H1 (cell line): ENCODE measurements around the gene SLIT3. TPM values are rescaled to one million over a fixed set of nuclear protein-coding genes. Genes with fewer than 3 reads are reported as not detected.

Experiments used
- CTCF ChIA-PET: fragments of 300-600 bp; sonication (Branson Sonifier 250); formaldehyde crosslinking; loops from one replicate; lab custom pipeline; 2021; ENCODE audit not compliant: partially characterized antibody; lab: Charles Lee
- POLR2A ChIA-PET: fragments of 300-600 bp; sonication (Branson Sonifier 250); formaldehyde crosslinking; loops from one replicate; lab custom pipeline; 2021; ENCODE audit warnings: inconsistent platforms; ENCODE audit not compliant: partially characterized antibody; lab: Charles Lee
- DNase-seq, 2 experiments: peaks; one replicate each; pipeline versions ENCODE4 v3.0.0 to v3.0.0-alpha.2; 2010 to 2022; ENCODE audit warnings: low spot score in 2 of 2, low read depth in 1 of 2, mixed read lengths in 1 of 2
- FAIRE-seq: peaks from 2 replicates; lab custom pipeline; 2011; peaks lifted over from hg19 to GRCh38; lab: Jason Lieb, UNC
- H2AFZ ChIP-seq: 2 replicates; pipeline ENCODE4 v1.8.1; 2012; ENCODE audit warnings: low read length, inconsistent platforms
- H2AK5ac ChIP-seq: 2 replicates; pipeline ENCODE4 v1.6.1; 2013; ENCODE audit warnings: low read depth, low read length
- H2BK120ac ChIP-seq: replicated peaks from 2 replicates; pipeline ENCODE3; 2013; ENCODE audit warnings: low read depth, low read length, inconsistent platforms
- H2BK12ac ChIP-seq: 2 replicates; pipeline ENCODE4 v1.6.1; 2013; ENCODE audit warnings: low read depth, low read length
- H2BK15ac ChIP-seq: 2 replicates; pipeline ENCODE4 v1.6.1; 2013; ENCODE audit warnings: low read length
- H2BK20ac ChIP-seq: 2 replicates; pipeline ENCODE4 v1.6.1; 2013; ENCODE audit warnings: low read length
- H2BK5ac ChIP-seq: 2 replicates; pipeline ENCODE4 v1.6.1; 2013; ENCODE audit warnings: low read depth, low read length
- H3K14ac ChIP-seq: 2 replicates; pipeline ENCODE4 v1.6.1; 2013; ENCODE audit warnings: inconsistent platforms; ENCODE audit not compliant: insufficient read length
- H3K18ac ChIP-seq: 2 replicates; pipeline ENCODE4 v1.6.1; 2013; ENCODE audit warnings: low read length; ENCODE audit errors: extremely low read depth
- H3K23ac ChIP-seq: 2 replicates; pipeline ENCODE4 v1.6.1; 2013; ENCODE audit warnings: inconsistent platforms; ENCODE audit not compliant: insufficient read length
- H3K23me2 ChIP-seq: 2 replicates; pipeline ENCODE4 v1.6.1; 2013; ENCODE audit warnings: low read depth, low read length
- H3K27ac ChIP-seq: 2 replicates; pipeline ENCODE4 v1.6.1; 2011; ENCODE audit warnings: low read depth, low read length, inconsistent platforms
- H3K27me3 ChIP-seq, 4 experiments: replicated peaks in 1 of 4; 1 replicate in 1 of 4; 2 replicates in 3 of 4; pipeline versions ENCODE4 v1.6.1 to v1.8.1; 2011 to 2013; ENCODE audit warnings: low read length in 3 of 4, mild to moderate bottlenecking in 3 of 4, inconsistent platforms in 2 of 4, mixed read lengths in 2 of 4, moderate library complexity in 1 of 4; ENCODE audit not compliant: control insufficient read depth in 3 of 4, insufficient read depth in 3 of 4; ENCODE audit errors: extremely low read depth in 1 of 4
- H3K36me3 ChIP-seq, 4 experiments: 2 replicates each; pipeline versions ENCODE4 v1.6.1 to v1.8.1; 2011 to 2013; ENCODE audit warnings: mild to moderate bottlenecking in 4 of 4, low read length in 3 of 4, moderate library complexity in 2 of 4, control low read depth in 1 of 4, inconsistent platforms in 1 of 4; ENCODE audit not compliant: insufficient read depth in 4 of 4, control insufficient read depth in 2 of 4
- H3K4ac ChIP-seq: replicated peaks from 2 replicates; pipeline ENCODE3; 2013; ENCODE audit warnings: low read length, low read depth, mixed read lengths, inconsistent platforms; ENCODE audit not compliant: insufficient read length
- H3K4me1 ChIP-seq, 4 experiments: replicated peaks in 1 of 4; 1 replicate in 1 of 4; 2 replicates in 3 of 4; pipeline versions ENCODE4 v1.6.1 to v1.8.1; 2011 to 2013; ENCODE audit warnings: low read length in 3 of 4, inconsistent platforms in 2 of 4, mixed read lengths in 1 of 4; ENCODE audit not compliant: insufficient read depth in 4 of 4, control insufficient read depth in 3 of 4
- H3K4me2 ChIP-seq, 2 experiments: 2 replicates each; pipeline versions ENCODE4 v1.6.1 to v1.8.1; 2011 to 2013; ENCODE audit warnings: low read depth in 2 of 2, low read length in 2 of 2, control low read depth in 1 of 2, inconsistent platforms in 1 of 2, mild to moderate bottlenecking in 1 of 2; ENCODE audit not compliant: insufficient read depth in 1 of 2
- H3K4me3 ChIP-seq, 4 experiments: fragments of 200-600, 300-600 bp in 1 of 4; sonication (generic), shearing (Covaris generic), sonication (Bioruptor Twin) in 1 of 4; 2 replicates each; pipeline versions ENCODE4 v1.5.1 to v1.8.1; 2011 to 2016; ENCODE audit warnings: low read length in 4 of 4, low read depth in 3 of 4, control low read depth in 2 of 4, inconsistent platforms in 2 of 4, mild to moderate bottlenecking in 2 of 4, mixed read lengths in 1 of 4, moderate library complexity in 1 of 4; ENCODE audit not compliant: insufficient read depth in 2 of 4; ENCODE audit errors: extremely low read depth in 1 of 4
- H3K56ac ChIP-seq: replicated peaks from 2 replicates; pipeline ENCODE3; 2013; ENCODE audit warnings: low read depth, mild to moderate bottlenecking, mixed read lengths, low read length, inconsistent platforms; ENCODE audit not compliant: insufficient read length
- H3K79me1 ChIP-seq: 2 replicates; pipeline ENCODE4 v1.6.1; 2013; ENCODE audit warnings: low read depth, low read length, control low read depth
- H3K79me2 ChIP-seq, 2 experiments: 2 replicates each; pipeline versions ENCODE4 v1.6.1 to v1.8.1; 2012 to 2013; ENCODE audit warnings: low read length in 2 of 2, mild to moderate bottlenecking in 2 of 2, inconsistent platforms in 1 of 2; ENCODE audit not compliant: insufficient read depth in 2 of 2, control insufficient read depth in 1 of 2
- H3K9ac ChIP-seq, 4 experiments: replicated peaks in 1 of 4; 1 replicate in 1 of 4; 2 replicates in 3 of 4; pipeline versions ENCODE4 v1.6.1 to v1.8.1; 2011 to 2013; ENCODE audit warnings: low read depth in 3 of 4, low read length in 3 of 4, control low read depth in 2 of 4, mild to moderate bottlenecking in 2 of 4, moderate library complexity in 2 of 4, inconsistent platforms in 1 of 4; ENCODE audit errors: extremely low read depth in 1 of 4
- H3K9me3 ChIP-seq, 2 experiments: 2 replicates each; pipeline versions ENCODE4 v1.6.1 to v1.8.1; 2012 to 2013; ENCODE audit warnings: mild to moderate bottlenecking in 2 of 2, moderate library complexity in 2 of 2, control low read depth in 1 of 2, inconsistent platforms in 1 of 2, low read depth in 1 of 2, low read length in 1 of 2, mixed read lengths in 1 of 2; ENCODE audit not compliant: insufficient read depth in 2 of 2
- H4K20me1 ChIP-seq, 2 experiments: replicated peaks in 1 of 2; 2 replicates each; pipeline versions ENCODE3 to v1.8.1; 2011 to 2013; ENCODE audit warnings: inconsistent platforms in 2 of 2, low read length in 2 of 2, mild to moderate bottlenecking in 1 of 2; ENCODE audit not compliant: insufficient read depth in 2 of 2, control insufficient read depth in 1 of 2
- H4K5ac ChIP-seq: 2 replicates; pipeline ENCODE4 v1.6.1; 2013; ENCODE audit warnings: low read length, low read depth, mixed read lengths, inconsistent platforms; ENCODE audit not compliant: insufficient read length
- H4K8ac ChIP-seq: 2 replicates; pipeline ENCODE4 v1.8.0; 2013; ENCODE audit warnings: mild to moderate bottlenecking, moderate library complexity, low read length, inconsistent platforms; ENCODE audit not compliant: insufficient read depth; ENCODE audit errors: extremely low read depth
- H4K91ac ChIP-seq: replicated peaks from 2 replicates; pipeline ENCODE3; 2013; ENCODE audit warnings: low read length, mixed read lengths, inconsistent platforms; ENCODE audit not compliant: insufficient read length
- CTBP2 ChIP-seq: IDR thresholded peaks from 2 replicates; pipeline ENCODE4 v1.7.0; 2011; ENCODE audit warnings: borderline replicate concordance, mild to moderate bottlenecking, moderate library complexity, mixed read lengths, low read length; ENCODE audit not compliant: insufficient read depth, insufficient read length
- GABPA ChIP-seq: IDR thresholded peaks from 2 replicates; pipeline ENCODE4 v1.6.1; 2011; ENCODE audit warnings: mild to moderate bottlenecking, low read length, moderate library complexity, borderline replicate concordance; ENCODE audit not compliant: insufficient read depth
- GTF2F1 ChIP-seq: IDR thresholded peaks from 2 replicates; pipeline ENCODE4 v1.6.1; 2012; ENCODE audit warnings: low read depth, low read length, improper control_type of control experiment, borderline replicate concordance
- MAFK ChIP-seq: IDR thresholded peaks from 2 replicates; pipeline ENCODE4 v1.6.1; 2012; ENCODE audit warnings: low read depth, mild to moderate bottlenecking, improper control_type of control experiment, low read length
- POLR2AphosphoS5 ChIP-seq: IDR thresholded peaks from 2 replicates; pipeline ENCODE4 v1.6.1; 2011; ENCODE audit warnings: low read depth, low read length
- SAP30 ChIP-seq: fragments of 300-600 bp; sonication (generic); IDR thresholded peaks from 2 replicates; pipeline ENCODE4 v1.7.1; 2012; ENCODE audit warnings: low read length, moderate library complexity, mild to moderate bottlenecking, inconsistent platforms; ENCODE audit not compliant: insufficient read depth, insufficient replicate concordance
- SRF ChIP-seq: IDR thresholded peaks from 2 replicates; pipeline ENCODE4 v1.6.1; 2011; ENCODE audit warnings: mild to moderate bottlenecking, low read depth, low read length, moderate library complexity
- WGBS, 2 experiments: shearing (Covaris generic) in 1 of 2; methylation state at CpG; one replicate each; pipeline versions ENCODE4 v1.1.6 to v1.1.7; 2013 to 2015; ENCODE audit warnings: low lambda C conversion rate in 2 of 2, mixed read lengths in 2 of 2, inconsistent platforms in 1 of 2, low coverage in 1 of 2, missing lambda C conversion rate in 1 of 2; ENCODE audit not compliant: insufficient replicate concordance in 2 of 2, insufficient coverage in 1 of 2, insufficient read length in 1 of 2; ENCODE audit errors: extremely low coverage in 1 of 2, missing lambda C conversion rate in 1 of 2; 5-methylcytosine and 5-hydroxymethylcytosine counted together
- polyA plus RNA-seq, 7 experiments: library from polyadenylated mRNA; depleted of rRNA in 3 of 7; stranded (reverse) in 5 of 7; unstranded in 2 of 7; fragments of >200 nt in 5 of 7; fragments of 200-250 nt in 2 of 7; gene quantifications; 1 replicate in 5 of 7; 2 replicates in 1 of 7; 4 replicates in 1 of 7; pipeline versions ENCODE4 v1.2.1 to v1.2.3, GENCODE V29; 2011 to 2013; ENCODE audit warnings: missing spikeins in 2 of 7, mixed read lengths in 2 of 7
- total RNA-seq: library from RNA; stranded (reverse); fragmentation: NEBNext Ultra II Directional; extraction: Animal tissue kit (Norgen Biotek cat#: 25700); gene quantifications from 2 replicates; pipeline ENCODE4 v1.2.1, GENCODE V29; 2021
- TF ChIP-seq, protein P1 (sequence below): IDR thresholded peaks from 2 replicates; pipeline ENCODE4 v1.6.1; 2012; ENCODE audit warnings: low read length, inconsistent platforms

Gene SLIT3
- total and polyA plus RNA-seq, 2 of the 8 experiments (the other 6 are each of a cell fraction or from before 2014, with no cell fraction given): 1.1 to 1.2 TPM

DNA sequence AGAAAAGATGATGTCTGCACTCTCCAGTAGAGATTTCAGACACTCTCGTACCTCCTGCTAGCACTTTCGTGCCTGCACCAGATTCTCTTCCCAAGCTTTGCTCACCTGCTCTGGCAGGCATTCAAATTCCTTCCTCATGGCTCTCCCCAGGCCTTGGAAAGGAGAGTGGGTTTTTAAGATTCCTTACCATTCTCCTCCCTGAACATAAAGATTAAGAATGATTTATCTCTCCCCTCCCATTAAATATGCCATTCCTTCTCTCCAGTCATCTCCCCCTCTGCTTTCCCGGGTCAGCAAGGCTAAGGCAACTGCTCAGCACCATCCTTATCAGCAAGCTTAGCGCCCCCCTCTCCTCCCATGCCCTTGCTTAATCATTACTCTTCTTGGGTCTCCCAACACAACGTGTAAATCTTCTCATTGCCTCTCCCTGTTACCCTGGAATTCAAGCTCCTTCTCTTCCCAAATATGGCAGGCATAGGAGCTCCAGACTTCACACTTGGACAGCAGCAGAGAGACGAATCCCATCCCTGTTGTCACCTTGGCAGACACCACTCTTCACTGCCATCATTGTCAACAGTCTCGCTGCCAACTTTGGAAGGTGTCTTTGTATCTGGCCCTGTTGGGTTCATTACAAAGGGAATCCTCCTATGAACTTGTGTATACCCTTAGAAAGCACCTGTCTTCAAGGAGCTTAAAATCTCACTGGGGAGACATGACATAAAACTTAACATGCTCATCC lies 332.9 kb downstream of the SLIT3 start:
- ChIA-PET CTCF (interaction anchor here (0.9 to 3.9 kb wide), 5 partner anchors 7 to 262 kb away, joined by 3 to 16 read pairs (median 3); no protein-coding TSS in a partner anchor), POLR2A (no interaction called here)
- Histone ChIP-seq H3K4me3 (no peak overlapping the region), H2AK5ac (no peak overlapping the region), H4K8ac (no peak overlapping the region), H3K27me3 (no peaks in the 10 kb centered on the region; a peak in 1 of 7 replicates), H2BK12ac (no peak overlapping the region), H3K9ac (no peak overlapping the region), H3K23me2 (no peaks in the 10 kb centered on the region), H2BK5ac (no peak overlapping the region), H4K5ac (no peak overlapping the region), H3K4ac (no peak overlapping the region), H3K14ac (no peak overlapping the region), H3K23ac (no peak overlapping the region), H2BK120ac (no peak overlapping the region), H2AFZ (no peak overlapping the region), H3K4me1 (no peaks in the 10 kb centered on the region), H3K36me3 (no peaks in the 10 kb centered on the region), H3K56ac (no peak overlapping the region), H3K9me3 (no peaks in the 10 kb centered on the region), H4K91ac (no peak overlapping the region), H4K20me1 (no peaks in the 10 kb centered on the region), H3K27ac (no peak overlapping the region), H3K18ac (no peak overlapping the region), H2BK20ac (no peak overlapping the region), H3K79me1 (no peaks in the 10 kb centered on the region), H3K4me2 (no peak overlapping the region), H2BK15ac (no peak overlapping the region), H3K79me2 (no peaks in the 10 kb centered on the region)
- DNase-seq: no peak
- WGBS, 2 experiments: 83% methylated on average over 7 of the region's 7 CpGs; no CpG with 5 or more reads in 1 of the 2 experiments
- no peak for FAIRE-seq
- TF ChIP-seq SAP30 (no peak), SRF (no peak), POLR2AphosphoS5 (no peak), GTF2F1 (no peak), CTBP2 (no peak), GABPA (no peak), MAFK (no peak)
- TF ChIP-seq, protein P1, sequence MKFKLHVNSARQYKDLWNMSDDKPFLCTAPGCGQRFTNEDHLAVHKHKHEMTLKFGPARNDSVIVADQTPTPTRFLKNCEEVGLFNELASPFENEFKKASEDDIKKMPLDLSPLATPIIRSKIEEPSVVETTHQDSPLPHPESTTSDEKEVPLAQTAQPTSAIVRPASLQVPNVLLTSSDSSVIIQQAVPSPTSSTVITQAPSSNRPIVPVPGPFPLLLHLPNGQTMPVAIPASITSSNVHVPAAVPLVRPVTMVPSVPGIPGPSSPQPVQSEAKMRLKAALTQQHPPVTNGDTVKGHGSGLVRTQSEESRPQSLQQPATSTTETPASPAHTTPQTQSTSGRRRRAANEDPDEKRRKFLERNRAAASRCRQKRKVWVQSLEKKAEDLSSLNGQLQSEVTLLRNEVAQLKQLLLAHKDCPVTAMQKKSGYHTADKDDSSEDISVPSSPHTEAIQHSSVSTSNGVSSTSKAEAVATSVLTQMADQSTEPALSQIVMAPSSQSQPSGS: no peak
